HG02870 (cell line): ENCODE data around the gene TSR3.

Experiments used
- ATAC-seq: cut with Tn5 transposase; IDR thresholded peaks from one replicate; pipeline ENCODE4 v1.9.1; 2021; ENCODE audit warnings: mild to moderate bottlenecking, moderate library complexity; ENCODE audit not compliant: unreplicated experiment

Gene TSR3

DNA sequence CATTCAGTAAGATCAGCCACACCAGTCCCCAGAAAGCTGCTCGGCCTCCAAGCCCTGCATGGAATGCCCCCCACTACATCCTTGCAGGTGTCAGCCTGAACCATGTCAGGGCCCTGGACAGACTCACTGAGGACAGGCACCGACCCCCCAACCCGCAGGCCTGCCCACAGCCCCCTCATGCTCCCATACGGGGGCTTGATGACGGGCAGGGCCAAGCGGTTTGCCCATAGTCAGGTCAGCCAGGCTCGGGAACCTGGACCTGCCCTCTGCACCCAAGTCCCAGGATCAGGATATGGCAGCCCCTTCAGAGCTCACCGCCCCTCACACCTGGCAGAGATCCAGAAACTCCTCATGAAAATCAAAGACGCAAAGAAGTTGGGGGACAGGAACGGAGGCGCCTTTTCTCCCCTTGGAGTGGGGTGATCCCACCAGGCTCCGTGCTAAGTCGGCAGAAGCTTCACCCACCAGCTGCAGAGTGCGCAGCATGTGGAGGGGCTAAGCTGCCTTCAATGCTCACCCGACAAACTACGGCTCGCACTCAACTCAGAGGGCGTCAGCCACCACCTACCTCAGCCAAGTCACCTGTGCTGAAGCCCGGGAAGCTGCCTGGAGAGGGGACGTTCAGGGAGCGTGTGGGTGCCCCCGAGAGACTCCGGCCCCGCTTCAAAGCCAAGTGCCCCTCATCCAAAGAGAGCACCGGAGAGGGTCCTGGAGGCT is 26.6 kb upstream of the TSR3 start:
- ATAC-seq: no peak

DNA sequence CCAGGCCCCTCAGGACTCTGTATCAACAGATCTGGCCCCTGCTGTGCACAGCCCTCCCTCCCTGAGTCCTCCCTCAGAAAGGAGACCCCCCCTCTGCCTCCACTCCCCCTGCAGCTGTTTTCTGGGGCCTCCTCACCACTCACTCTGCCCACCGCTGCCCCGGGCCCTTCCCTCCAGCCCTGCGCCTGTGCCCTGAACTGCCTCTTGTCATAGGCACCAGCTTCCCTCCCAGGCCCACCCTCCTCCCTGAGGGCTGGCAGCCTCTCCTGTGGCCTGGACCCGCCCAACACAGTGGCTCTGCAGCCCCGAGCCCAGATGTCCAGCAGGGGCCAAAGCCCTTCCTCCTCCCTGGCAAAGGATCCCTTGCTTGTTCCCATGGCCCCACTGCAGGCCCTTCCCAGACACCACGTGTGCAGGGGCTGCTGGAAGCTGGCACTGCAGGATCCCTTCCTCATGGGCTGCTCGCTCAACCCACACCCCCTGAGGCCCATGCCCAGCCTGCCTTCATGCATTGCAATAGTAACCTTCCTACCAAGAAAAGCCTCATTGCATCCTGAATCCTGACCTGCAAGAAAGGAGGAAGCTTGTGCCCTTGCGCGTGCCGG is 25.8 kb upstream of the TSR3 start:
- ATAC-seq: no peak

DNA sequence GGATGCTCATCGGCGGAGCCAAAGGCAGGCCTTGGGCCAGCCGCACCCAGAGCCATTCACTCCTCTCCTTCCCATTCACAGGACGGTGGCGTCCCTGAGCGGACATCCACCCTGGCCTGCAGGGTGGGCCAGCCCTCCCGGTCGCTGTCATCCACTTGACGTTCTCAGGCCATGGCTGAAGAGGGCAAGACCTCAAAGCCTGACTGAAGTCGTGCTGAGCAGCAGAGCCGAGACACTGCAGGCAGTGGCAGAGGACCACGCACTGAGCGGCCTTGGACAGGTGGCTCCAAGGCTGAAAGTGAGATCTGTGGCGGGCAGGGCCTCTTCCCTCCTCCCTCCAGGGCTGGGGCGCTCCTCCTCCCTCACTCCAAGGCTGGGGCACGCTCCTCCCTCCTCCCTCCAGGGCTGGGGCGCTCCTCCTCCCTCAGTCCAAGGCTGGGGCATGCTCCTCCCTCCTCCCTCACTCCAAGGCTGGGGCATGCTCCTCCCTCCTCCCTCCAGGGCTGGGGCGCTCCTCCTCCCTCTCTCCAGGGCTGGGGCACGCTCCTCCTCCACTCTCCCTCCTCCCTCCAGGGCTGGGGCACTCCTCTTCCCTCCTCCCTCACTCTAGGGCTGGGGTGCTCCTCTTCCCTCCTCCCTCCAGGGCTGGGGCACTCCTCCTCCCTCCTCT is 24.2 kb upstream of the TSR3 start:
- ATAC-seq: no peak

- no peak for ATAC-seq
Measured at GRCh38 chr16:1375298-1375640, 23.6 kb upstream of the TSR3 start.

DNA sequence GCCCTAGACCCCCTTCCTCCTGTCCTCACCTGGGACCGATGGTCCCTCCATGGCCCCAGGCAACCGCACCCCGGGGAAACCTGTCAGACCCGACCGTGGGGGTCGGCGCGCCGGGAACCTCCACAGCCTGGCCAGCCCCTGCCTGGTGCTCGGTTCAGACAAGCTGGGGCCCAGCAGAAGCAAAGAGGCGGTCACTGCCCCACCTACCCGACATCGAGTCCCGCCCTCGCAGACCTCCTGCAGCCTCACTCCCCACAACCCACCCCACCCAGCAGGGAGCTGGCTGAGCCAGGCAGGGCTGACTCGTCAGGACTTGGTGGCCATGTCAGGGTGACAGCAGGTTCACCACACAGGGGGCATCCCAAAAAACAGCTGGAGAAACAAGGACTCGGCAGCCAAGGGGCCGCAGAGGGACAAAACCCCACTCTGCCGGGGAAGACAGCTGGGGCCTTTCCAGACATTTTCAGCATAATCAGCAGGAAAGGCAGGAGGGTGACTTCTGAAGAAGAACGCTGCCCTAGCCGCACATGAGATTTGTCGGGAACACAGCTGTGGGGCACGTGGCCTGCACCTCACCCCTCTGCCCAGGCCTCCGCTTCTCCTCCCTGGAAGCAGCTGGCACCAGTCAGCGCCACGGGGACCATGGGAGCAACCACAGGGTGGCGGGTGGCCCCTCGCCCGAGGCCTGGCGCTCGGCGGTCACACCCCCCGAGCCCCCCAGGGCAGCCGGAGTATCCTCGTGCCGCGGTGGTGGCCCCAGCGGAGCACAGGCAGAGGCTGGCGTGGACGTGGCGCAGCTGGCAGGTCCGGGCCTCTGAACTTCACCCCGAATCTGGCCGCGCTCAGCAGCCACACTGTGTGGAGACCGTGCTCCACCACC is 23.0 kb upstream of the TSR3 start:
- ATAC-seq: no peak

DNA sequence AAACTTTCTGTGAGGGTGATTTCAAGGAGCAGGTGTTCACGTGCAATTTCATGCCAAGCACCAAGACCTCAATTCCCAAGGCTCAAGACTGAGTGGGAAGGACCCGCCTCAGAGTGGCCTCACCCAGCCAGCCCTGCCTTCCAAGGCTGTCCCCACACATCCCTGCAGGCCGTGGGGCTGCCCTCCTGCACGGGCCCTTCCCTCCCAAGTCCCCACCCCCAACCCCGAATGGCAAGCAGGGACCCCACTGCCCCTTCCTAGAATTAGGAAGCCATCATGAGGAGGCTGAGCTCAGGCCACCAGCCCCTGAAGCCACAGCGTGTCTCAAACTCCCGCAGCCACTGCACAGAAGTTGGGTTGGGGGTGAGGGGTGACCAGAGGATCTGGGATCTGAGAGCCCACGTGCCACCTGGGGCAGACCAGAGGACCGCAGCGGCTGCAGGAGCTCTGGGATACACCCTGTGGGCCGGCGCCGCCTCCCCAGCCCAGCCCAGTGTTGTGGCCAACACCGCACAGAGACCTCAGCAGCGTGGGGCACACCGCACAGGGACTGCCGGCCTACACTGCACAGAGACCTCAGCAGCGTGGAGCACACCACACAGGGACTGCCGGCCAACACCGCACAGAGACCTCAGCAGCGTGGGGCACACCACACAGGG is 20.7 kb upstream of the TSR3 start:
- no peak for ATAC-seq

DNA sequence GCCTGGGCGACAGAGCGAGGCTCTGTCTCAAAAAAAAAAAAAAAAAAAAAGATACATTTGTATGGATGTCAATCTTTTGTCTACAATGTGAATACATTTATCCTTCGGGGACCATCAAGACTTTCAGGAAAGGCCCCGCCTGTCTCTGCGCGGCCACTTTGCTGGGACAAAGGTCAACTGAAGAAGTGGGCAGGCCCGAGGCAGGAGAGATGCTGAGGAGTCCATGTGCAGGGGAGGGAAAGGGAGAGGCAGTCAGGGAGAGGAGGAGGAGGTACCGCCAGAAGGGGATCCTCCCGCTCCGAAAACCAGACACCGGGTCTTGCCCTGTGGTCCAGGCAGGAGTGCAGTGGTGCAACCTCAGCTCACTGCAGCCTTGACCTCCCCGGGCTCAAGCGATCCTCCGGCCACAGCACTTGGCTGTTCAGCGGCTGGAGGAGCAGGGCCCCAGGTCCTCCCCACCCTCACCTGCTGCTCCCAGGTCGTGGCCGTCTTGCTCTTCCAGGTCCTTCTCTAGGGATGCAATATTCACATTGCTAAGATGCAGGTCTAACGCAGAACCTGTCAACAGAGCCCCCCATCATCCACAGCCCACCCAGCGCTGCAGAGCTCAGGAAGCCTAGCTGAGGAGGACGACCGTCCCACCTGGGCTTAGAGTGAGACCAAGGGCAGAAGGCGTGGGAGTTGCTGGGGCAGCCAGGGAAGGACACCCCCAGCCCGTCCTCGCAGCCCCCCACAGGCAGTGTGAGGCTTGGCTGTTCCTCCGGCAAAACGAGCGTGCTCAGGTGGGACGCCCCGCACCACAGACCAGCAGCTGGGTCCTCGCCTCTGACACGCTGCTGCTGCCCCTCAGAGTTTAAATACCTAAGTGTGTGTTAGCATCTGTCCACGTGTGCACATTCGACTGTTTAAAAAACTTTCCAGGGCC is 19.6 kb upstream of the TSR3 start:
- ATAC-seq: no peak

DNA sequence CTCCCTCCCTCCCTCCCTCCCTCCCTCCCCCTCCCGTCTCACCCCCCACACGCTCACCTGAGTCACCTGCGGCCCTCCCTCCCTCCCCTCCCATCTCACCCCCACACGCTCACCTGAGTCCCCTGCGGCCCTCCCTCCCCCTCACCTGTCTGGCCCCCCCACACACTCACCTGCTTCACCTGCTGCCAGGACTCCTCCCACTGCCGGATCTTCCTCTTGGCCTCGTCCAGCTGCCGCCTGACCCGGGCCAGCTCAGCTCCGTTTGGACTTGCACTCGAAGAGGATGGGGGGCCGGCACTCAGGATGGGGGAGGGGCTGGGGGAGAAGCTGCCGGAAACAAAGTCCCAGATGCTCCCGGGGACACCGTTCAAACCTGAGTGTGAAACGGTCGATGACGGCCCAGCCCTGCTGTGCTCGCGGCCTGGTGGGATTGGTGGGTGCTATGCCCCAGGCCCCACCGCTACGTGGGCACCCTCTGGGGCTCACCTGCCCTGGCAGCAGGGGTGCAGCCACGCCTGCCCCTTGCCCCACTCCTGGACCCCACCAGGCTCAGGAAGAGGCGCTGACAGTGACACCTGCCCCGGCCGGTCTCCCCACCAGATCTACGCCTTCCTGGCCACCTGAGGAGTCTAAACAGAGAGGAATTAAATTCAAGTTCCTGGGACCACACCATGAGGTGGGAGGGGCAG is 16.0 kb upstream of the TSR3 start:
- ATAC-seq: no peak

DNA sequence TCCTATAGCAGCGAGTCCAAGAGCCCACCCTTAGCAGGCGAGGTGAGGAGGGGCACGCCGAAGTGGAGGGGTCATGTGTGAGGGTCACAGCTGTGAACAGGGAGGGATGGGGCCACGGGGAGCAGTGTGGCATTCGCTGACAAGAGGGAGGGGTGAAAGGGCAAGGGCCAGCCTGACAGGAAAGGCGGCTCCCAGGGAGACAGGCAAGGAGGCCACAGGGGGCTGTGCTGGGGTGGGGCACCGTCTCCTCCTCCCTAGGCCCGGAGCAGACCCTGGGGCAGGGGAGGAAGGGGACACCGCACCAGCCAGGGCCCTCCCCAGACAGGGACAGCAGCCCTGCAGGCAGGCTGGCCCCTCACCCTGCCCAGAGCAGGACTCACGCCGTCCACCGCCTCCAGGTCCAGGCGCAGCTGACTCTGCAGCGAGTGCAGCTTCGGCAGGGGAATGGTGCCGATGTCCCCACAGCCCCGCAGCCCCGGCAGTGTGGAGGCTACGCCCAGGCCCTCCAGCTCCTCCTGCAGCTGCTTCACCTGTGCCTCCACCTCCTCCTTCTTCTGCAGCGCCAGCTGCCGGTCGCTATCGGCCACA is 15.1 kb upstream of the TSR3 start:
- ATAC-seq: no peak

DNA sequence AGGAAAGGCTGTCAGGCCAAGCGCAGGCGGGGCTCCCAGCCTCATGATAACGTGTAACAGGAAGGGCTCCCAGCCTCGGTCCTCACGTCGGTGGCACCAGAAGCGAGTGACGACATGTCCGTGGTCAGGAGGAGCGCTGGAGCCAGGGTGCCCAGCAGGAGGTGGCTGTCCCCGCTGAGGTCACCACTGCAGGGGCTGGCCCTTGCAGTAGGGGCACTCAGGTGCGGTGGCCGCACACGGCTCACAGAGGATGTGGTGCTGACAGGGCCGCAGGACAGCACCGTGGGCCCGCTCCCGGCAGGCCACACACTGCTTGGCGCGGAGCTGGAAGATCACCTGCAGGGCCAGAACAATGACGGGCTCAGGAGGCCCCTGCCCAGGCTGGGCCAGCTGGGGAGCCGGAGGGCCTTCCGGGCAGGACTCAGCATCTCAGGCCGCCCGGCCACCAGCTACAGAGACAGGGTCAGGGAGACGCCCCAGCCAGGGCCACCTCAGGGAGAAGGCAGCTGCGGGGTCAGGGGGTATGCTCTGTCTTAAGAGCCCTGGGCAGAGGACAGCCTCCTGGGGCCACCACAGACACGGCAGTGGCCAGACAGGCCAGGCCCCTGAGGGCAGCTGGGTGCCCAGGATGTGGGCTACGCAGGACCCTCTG is 14.5 kb upstream of the TSR3 start:
- no peak for ATAC-seq

DNA sequence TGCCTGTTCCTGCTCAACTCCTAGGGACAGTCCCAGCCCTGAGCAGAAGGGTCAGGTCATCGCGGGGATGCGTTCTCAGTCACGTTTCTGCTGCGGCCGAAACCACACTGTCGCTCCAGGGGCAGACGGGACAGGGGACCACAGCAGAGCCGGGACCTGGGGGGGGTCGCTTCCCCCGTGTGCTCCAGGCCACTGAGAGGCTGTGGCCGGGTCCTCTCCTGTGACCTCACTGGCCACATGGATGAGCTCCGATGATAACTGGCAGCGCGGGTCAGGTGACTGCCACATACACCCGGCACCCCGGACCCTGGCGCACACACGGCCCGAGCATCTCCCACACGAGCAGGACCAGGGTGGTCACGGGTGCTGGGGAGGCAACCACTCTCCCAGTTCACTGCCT is 12.8 kb upstream of the TSR3 start:
- no peak for ATAC-seq

DNA sequence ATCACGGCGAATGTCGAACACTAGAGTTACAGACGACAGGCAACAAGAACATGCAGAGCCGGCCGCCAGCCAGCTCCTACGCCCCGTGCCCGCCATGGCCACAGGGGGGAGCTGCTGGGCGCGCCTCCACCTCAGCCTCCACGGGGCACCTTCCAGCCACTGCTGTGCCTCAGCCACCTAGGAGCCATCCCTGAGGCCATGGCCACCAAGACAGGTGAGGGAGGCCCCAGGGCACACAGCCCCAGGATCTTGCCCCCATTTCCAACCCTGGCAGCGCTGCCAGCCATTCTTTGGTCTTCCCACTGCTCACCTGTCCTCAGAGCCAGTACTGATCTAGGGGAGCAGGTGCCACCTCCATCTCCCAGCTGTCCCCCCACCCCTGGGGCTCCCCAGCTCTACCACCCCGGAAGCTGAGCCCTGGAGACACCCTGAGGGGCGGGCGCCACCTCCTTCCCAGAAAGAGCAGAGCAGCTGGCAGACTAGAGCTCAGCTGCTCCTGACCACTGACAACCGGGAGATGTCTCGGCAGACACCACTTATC is 11.9 kb upstream of the TSR3 start:
- ATAC-seq: no peak

DNA sequence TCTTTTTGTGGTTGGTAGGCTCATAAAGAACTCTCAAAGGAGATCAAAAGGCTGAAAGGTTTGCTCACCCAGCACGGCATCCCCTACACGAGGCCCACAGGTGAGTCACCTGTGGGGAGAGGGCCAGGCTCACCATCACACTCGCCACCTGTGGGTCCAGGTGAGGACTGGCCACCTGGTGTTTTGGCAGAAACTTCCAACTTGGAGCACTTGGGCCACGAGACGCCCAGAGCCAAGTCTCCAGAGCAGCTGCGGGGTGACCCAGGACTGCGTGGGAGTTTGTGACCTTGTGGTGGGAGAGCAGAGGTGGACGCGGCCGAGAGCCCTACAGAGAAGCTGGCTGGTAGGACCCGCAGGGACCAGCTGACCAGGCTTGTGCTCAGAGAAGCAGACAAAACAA is 11.1 kb upstream of the TSR3 start:
- ATAC-seq: no peak

GRCh38 chr16:1361685-1362360 is 10.1 kb upstream of the TSR3 start:
- ATAC-seq: no peak

GRCh38 chr16:1357906-1358566 is 6.4 kb upstream of the TSR3 start:
- no peak for ATAC-seq

- no peak for ATAC-seq
Measured at GRCh38 chr16:1356061-1356900, 4.6 kb upstream of the TSR3 start.
